ENCODE results near the gene C21orf58.

The C21orf58 gene

GRCh38 chr21:46352913-46353312 lies 29.2 kb upstream of the C21orf58 start:
- DNase-seq: no peak

DNA sequence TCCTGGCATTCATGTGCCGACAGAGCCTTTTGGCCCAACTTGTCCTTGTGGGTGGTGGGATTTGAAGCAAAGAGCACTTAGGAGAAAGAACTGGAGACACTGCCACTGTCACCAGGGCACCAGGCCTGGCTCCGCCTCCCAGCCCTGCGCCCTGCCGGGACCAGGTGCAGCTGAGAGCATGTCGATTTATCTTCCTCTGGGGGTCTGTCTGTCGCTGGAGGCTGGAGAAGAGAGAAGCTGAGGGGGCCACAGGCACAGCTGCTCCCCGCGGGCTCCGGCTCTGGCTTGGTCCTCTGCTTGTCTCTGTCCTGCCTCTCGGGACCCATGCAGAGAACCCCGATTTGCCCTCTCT lies 28.5 kb upstream of the C21orf58 start:
- DNase-seq: no peak

GRCh38 chr21:46351476-46352163 lies 27.9 kb upstream of the C21orf58 start:
- no peak for DNase-seq

GRCh38 chr21:46350981-46351380 lies 27.3 kb upstream of the C21orf58 start:
- DNase-seq: no peak

- DNase-seq: no peak
These were observed 26.9 kb upstream of the C21orf58 start for GRCh38 chr21:46350571-46350970.

- no peak for DNase-seq
These were observed 25.6 kb upstream of the C21orf58 start for GRCh38 chr21:46349134-46349760.

GRCh38 chr21:46347791-46348381 lies 24.2 kb upstream of the C21orf58 start:
- DNase-seq: no peak

- DNase-seq: no peak
These were observed 23.5 kb upstream of the C21orf58 start for GRCh38 chr21:46347203-46347550.

GRCh38 chr21:46346296-46347202 lies 22.9 kb upstream of the C21orf58 start:
- DNase-seq: no peak

DNA sequence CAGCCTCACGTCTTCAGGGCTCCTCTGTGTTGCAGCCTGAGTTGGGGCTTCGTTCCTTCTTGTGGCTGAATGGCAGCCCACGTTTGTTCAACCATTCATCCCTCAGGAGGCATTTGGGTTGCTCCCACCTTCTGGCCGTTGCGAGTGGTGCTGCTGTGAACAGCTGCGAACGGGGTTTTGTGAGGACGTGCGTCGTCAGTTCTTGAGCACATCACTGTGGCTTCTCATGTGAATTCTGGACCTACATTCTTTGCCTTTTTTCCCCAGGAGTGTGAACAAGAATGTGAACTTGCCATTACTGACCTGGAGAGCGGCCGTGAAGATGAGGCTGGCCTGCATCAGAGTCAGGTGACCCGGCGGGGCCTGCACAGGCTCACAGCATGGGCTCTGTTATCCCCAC lies 22.2 kb upstream of the C21orf58 start:
- DNase-seq: no peak

DNA sequence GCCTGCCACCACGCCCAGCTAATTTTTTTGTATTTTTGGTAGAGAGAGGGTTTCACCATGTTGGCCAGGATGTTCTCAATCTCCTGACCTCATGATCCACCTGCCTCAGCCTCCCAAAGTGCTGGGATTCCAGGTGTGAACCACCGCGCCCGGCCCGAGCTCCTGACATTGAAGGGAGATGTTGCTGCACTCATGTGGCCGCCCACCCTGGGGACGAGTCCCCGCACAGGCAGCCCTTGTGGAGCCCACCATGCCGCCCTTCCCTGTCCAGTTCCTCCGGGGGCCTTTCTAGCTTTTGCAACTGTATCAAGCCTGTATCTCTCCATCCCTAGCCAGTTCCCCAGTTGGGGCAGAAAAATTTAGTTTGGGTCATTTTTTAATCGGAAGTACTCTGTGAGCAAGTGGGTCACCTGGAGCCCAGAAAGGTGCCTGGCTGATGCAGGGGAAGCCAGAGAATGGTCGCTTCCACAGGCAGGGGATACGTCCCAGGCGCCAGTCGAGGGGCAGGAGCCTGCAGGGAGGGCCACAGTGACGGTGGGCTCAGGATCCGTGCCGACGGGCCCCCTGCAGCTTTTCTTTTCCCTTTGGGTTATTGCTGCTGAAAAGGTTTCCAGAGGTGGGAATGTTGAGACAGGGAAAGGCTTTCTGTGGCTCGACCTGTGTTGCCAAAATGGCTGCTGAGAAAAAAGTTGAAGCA lies 20.7 kb upstream of the C21orf58 start:
- DNase-seq: no peak

DNA sequence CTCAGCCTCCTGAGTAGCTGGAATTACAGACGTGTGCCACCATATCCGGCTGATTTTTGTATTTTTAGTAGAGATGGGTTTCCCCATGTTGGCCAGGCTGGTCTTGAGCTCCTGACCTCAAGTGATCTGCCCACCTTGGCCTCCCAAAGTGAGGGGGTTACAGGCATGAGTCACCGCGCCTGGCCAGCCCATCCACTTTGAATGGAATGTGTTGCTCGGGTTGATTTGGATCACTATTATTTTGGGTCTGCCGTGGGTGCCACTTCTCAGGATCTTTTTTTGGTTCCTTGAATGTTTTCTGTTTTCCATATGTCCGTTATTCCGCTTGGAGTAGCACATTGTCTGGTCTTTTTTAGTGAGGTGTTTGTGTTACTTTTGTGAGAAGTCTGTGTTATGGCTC lies 17.3 kb upstream of the C21orf58 start:
- DNase-seq: no peak

GRCh38 chr21:46336603-46337002 lies 12.9 kb upstream of the C21orf58 start:
- DNase-seq: no peak

GRCh38 chr21:46334351-46335140 lies 10.9 kb upstream of the C21orf58 start:
- DNase-seq: no peak

GRCh38 chr21:46329796-46330195 lies 6.1 kb upstream of the C21orf58 start:
- DNase-seq: no peak

DNA sequence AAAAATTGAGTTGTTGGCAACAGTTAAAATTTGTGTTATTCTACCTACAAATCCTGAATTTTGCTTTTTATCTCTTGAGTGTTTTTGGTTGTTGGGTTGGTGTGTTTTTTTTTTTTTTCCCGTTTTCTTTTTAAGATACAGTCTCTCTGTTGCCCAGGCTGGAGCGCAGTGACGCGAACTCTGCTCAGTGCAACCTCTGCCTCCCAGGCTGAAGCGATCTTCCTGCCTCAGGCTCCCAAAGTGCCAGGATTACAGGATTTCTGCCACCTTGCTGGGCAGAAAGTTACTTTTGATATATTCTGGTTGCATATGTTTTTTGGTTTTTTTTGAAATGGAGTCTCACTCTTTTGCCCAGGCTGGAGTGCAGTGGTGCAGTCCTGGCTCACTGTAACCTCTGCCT lies 4.5 kb upstream of the C21orf58 start:
- no peak for DNase-seq

DNA sequence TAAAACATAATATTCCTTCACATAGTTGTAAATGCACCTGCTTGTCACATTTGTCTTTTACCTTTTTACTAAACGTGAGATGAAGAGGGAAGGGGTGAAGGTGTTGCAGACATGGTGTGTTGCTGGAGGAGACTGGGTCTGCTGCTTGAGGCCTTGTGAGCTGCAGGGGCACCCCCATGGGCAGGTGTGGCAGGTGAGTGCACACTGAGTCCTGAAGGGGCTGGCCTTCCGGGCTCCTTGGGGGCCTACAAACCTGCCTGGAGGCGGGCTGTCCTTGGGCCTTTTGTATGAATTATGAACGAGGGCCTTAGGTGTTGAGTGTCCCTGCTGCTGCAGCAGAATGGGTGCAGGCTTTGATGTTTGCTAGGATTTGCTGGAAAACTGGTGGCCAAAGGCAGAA lies 4.0 kb upstream of the C21orf58 start:
- no peak for DNase-seq

DNA sequence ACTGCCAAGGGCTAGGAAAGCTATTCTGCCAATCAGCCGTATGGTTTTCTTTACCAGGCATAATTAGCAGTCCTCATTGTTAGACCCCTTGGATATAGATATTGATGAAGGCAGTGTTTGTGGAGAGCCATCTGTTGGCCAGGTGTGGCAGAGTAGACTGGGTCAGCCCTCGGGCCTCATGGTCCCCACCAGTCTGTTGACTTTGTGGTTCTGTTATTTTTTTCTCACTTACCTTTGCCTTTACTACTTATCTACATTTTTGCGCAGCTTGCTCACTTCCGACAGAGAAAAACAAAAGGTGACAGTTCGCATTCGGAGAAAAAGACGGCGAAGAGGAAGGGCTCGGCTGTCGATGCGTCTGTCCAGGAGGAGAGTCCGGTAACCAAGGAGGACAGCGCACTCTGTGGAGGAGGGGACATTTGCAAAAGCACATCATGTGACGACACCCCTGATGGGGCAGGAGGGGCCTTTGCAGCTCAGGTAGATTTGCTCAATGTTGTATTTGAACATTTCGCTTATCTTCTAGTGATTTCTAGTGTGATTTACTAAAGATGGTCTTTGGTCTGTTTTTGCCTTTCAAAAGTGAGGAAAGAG lies 2.5 kb upstream of the C21orf58 start:
- DNase-seq: no peak

DNA sequence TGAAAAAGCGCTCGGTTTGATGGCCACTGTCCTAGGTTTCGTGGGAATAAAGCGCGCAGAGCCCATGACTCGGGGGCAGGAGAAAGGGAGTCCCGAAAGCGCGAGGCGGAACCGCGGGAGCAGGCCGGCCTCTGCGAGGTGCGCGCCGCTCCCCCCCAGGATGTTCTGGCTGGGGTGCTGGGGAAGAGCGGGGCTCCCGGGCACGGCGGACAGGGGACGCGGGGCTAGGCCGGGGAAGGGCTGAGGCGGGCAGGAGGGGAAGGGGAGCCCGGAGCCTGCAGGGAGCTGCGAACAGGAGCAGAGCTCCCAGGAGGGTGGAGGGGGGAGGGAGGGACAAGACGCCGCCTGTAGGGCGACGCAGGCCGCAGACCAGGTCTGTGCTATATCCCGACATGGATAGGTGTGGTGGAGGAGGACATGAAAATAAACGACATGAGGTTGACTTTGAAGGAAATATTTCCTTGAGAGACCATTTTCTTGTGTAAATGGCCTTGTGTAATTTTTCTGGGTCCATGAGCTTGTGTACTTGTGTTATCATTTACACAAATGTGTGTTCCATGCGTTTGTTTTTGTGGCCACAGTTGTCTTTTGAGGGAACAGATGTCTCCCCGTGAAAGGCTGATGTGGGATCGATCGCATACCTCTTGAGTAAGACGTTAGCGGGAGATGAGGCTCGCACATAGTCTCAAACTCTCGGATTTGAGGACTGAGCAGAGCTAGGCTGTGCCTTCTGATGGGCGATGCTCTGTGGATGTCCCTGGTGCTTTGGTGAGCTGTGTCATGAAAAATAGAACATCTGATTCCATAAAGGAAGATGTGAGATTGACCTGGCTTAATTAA lies 1.6 kb upstream of the C21orf58 start:
- peak in 1 of 2 donors; percentile 34 for DNase-seq

DNA sequence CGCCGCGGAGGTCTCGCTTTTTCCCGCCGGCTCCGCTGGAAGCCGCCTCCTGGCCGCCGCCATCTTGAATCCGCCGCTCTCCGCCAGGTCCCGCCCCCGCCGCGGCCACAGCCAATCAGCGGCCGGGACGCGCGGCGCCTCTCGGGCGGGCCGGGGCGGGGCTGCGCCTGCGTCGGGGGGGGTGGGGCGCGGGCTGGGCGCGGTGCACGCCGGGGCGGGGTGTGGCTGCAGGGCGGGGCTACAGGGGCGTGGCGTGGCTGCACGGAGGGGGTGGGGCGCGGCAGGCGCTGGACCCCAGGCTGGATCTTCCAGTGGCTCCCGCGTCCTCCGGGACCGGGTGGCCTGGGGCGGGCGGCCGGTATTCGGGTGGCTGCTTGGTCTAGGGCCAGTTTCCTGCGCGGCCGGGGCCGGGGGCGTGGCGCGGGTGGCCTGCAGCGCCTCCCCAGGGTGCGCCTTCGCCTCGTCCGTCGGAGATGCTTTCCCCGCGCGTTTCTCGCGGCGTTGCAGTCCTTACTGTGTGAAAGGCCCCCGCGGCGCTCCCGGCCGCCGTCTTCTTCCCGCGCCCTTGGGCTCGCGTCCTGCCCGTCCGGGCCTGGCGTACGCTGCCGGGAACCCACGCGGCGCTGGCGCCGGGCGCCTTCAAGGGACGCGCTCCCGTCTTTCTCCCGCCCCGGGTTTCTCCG lies 861 bp upstream of the C21orf58 start:
- DNase-seq: peak; percentile 80 to 88
